NCI-H748 treated with DMSO at 0.1 percent for 48 hours (cell line): ENCODE results near the gene PHF13.

ENCODE experiments used
- DNase-seq: peaks from one replicate; lab custom pipeline; 2025; lab: John Stamatoyannopoulos, UW

PHF13 gene

DNA sequence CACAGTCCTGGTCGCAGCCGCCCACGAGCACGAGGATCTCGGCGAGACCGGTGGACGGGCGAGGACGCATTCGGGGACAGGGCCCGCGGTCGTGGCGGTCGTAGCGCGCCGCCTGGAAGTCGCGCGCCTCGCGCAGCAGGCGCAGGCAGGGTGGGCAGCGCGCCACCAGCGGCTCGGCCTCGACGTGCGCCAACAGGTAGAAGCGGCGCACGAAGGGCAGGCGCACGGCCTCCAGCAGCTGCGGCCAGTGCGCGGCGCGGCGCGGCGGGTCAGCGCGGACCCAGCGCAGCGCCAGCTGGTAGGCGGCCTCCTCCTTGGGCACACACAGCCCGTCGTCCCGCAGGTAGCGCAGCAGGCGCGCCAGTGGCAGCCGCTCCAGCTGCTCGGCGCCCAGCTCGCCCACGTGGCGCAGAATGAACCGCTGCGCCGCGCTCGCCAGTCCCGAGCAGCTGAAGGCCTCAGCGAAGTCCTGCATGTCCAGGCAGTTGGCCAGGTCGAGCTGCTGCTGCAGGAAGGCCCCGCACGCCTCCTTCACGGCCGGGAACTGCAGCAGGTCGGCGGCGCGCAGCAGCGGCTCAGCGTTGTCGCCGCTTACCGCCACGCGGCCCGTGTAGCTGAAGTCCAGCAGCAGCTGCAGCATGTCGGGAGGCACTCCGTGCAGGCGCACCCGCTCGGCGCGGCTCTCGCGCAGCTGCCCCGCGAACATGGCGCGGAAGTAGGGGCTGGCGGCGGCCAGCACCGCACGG is 11.4 kb upstream of the PHF13 start:
- DNase-seq, result no peak

DNA sequence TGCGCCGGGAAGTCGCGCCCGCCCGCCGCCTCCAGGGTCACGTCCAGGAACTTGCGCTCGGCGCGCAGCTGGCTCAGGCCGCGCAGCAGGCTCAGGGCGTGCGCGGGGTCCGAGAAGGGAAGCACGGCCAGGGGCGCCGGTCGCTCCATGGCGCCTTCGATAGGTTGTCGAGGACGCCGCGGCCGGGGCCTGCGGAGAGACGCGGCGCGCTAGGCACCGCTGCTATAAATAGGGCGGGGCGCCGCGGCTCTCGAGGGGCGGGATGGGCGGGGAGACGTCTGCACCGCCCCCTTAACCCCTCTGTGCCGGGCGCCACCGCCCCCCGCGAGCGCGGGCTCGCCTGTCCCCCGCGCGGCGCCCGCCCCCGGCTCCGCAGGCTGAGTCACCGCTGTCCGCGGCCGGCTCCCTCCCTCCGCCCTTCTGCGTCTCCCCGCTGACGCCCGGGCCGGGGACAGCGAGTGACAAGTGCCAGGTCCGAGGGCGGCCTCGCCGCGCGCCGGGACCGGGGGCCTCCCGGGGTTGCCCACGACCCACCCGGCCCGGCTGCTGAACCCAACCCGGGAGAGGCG is 10.8 kb upstream of the PHF13 start, which contains the start of gene KLHL21:
Gene KLHL21, minus strand, starts transcription at position 201 of the 569 bp plus-strand sequence. Its CDS starts 52 bp downstream, at position 149.
- peak; percentile 34 for DNase-seq

DNA sequence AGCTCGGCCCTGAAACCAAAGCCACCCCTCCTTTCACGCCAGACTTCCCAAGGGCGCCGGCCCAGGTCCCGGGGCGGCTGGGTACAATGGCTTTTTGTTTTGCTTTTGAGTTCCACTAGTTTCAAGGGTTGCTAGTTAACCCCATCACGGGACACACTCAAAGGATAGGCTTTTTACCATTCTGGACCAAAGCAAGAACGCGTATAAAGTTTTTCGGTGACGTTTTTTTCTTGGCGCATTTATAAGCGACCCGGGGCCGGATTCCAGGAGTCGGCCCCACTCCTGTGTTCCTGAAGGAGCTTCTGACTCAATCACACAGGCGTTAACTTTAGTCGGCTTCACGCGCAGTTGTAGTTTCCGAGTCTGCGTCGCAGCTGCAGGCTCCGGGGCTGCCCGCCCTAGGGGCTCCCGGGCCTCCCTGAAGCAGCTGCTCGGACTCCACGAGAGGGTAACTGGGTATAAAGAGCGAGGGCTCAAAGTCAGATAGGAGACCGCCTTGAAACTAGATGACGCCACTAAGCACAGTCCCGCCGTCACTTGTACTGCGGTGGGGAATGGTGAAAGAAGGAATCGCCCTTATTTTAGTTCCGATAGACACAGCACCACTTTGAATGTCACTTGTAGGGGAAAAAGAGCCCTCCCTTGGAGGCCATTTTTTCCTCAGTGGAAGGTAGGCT is 10.2 kb upstream of the PHF13 start:
- no peak for DNase-seq

DNA sequence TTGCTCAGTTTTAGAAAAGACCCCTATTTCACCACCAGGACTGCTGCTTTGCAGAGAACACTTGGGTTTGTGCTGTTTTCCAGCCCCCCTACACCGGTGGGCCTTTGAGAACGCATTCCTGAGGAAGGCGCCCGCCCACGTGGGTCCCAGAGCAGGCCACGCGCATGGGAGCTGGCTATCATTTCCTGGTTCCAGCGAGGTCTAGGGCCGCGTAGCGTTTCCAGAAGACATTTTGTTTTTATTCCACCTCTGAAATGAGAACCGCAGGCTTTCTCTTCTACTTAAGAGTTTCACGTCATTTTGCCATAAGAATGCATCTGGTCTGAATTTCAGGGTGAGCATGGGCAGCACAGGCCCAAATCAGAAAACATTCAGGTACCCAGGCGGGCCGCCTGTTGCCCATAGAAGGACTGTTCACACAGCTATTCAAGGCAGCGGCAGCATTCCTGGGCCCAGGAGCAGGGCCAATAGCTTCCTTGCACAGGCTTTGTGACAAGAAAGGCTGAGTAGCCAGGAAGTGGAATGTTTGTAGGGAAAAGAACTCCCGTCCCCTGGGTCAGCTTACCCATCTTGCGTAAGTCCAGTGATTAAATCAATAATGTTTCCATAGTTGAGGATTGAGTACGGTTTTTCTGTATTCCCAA is 9.5 kb upstream of the PHF13 start:
- DNase-seq, result no peak

DNA sequence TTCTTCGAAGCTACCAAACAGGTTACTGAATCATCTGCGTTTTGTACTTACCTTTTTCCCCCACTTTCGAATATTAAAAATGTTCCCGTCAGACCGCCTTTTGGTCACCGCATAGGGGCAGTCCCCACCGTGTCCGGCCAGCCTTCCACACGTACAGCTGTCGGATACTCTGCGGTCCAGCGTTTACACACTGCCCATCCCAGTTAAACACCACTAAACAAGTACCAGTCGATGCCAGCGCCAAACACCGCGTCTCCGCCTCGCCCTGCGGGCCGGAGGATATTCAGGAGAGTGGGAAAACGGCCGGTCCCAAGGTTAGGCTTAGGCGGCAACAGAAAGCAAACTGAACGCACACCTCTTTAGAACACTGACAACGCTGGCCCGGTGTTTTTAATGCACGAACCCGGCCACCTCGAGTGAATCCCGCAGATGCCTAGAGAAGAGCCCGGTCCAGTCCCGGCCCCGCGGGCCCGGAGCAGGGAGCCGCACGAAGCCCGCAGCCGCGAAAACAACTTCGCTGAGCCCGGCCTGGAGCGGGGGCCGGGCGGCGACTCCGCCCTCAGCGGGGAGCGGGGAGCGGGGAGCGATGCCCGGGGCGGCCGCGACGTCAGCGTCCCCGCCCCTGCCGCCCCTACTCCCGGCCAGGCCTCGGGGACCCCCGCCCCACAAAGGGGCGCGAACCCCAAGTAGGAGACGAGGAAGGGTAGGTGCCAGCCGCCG is 730 bp upstream of the PHF13 start:
- DNase-seq, result peak; percentile 4

DNA sequence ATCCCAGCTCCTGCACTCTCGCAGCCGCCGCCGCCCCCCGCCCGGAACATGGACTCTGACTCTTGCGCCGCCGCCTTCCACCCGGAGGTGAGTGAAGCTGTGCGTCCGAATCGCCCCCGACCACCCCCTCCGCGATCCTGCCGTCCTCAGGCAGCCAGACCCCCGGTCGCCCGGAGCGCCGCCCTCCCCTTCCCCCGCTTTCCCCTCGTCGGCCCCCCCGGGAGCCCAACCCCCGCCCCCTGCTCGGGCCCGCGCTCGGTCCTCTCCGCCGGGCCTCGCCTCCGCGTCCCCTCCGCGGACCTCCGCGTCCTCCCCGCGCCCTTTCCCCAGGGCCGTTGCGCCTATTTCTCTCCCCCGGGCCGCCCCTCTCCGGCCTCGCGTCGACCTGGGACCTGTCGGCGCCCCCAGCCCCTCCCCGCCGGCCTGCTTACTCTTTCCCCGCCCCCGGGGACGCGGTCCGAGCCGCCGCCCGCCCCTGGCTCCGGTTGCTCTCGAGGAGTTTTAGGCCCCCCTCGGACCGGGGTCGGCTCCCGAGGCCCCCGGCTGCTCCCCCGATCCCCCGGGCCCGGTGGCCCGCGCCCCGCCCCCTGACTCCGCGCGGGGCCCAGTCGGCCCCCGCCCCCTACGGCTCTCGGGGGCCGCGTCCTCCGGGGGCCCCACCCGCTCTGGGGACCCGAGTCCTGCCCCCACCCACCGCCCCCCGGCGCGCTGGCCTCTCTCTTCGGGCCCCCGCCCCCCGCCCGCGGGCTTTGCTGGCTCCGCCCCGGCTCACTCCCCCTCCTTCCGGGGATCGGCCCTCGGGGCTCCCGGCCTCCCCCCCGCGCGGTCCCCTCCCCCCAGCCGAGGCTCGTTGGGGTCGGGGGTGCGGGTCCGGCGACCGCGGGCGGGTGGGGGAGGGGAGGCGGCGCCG is 743 bp downstream of the PHF13 start:
- DNase-seq, result no peak

DNA sequence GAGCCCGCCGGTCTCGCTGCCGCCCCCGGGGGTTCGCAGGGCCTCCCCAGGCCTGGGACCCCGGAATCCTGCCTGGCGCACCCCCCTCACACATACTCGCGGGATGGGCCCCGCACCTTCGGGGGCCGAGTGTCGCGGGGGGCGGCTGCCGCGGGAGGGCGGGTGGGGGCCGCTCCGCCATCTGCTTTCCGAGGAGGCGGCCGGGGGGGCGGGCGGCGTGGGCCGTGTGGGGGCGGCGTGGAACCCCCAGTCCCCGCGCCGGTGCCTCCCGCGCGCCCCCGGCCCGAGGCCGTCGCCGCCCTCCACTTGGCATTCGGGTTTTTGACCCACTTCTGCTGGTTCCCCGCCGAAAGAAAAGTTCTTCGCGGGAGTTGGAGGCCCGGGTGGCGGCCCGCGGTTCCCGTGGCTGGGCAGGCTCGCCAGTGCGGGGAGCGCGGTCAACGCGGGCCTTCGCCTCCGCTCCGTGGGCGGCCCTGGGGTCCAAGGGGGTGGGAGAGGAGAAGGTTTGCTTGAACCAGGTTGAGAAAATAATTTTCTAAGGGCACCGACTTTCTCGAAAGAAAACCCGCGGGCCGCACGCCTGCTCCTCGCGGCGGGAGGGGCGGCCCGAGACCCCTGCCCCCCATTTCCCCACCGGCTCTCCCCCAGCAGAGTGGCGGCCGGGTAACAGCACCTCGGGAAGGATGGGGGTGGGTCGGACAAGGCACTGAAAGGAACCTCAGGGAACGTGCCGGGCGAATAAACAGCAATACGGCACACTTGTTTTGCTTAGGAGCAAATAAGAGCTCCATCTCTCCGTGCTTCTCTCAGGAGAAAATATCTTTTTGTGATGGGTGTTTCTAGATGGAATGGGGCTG is 1.6 kb downstream of the PHF13 start:
- no peak for DNase-seq

DNA sequence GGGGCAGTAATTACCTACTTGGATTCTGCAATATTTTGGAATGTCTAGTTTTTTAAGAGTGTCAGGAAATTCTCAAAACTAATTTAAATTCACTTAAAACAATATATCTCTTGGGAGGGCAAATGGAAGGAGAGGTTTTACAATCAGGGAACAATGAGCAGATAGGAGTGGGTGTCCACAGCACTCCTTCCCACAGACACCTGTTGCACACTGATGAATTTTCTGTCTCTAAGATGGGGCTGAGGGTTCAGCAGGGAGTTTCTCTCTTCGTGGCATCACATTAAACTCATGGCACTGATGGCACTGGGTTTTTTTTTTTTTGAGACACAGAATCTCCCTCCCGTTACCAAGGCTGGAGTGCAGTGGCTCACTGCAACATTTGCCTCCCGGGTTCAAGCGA is 5.5 kb downstream of the PHF13 start:
- no peak for DNase-seq

DNA sequence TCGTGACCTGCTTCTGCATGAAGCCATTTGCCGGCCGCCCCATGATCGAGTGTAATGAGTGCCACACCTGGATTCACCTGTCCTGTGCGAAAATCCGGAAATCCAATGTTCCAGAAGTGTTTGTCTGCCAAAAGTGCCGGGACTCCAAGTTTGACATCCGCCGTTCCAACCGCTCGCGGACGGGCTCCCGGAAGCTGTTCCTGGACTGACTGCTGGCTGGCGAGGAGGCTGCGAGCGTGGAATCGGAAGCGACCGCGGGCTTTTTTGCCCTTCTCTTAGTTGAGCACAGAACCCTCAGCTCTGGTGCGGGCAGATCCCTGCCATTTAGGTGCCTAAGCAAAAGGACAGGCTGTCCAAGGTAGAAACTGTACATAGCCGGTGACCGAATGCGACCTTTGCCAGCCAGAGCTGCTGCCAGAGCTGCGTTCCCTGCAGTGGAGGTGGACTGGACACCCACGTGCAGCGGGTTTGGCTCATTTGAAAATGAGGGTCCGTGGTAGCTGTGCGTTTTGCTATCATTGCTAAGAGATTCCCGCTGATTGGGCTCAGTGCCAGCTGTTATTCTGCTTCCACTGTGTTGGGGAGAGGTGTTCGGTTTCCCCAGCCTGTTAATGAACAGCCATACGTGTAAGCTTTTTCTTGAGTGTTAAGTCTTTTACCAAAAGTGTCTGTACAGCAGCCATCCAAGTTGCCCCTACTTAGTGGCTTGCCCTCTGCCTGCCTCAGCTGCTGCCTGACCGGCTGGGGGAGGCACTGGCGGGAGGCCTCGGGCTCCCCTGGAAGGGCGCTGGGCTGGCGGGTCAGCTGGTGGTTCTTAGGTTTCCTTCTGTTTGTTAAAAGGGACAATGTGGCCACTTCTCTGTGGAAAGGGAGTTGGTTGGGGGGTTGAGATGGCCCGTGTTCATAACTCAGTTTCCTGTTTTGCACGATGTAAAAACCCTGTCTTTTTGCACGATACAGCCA is 8.2 kb downstream of the PHF13 start:
- no peak for DNase-seq

DNA sequence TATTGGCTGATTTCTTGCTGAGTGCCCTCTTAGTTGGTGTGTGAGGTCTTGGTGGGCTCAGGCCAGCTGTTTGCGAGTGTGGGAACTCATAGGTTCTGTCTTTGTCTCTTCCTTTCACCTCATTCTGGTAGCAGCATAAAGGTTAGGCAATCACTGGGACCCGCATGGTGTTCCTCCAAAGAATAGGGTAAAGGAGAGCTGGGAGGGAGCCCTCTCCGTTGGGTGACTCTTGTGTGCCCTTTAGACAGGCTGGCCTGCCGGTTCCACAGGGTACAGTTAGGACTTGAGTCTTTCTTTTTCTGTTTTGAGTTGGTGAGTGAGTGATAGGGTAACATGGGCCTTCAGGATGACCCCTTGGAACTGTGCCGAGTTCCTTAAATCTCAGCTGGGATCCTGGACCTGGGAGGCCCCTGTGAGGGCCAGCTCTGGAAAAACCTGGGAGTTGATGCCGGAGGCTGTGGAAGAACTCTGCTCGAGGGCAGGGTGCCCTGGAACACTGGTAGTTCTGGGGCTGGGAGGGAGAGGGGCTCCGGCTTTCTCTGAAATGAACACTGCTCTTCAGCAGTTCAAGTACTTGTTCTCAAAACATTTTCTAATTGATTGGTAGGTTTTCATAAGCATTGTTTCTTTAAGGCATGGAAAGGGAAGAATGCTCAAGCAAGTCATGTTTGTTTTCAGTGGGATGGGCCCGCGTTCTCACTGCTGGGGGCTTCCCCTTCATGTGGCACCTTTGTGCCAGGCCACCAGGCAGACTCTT is 9.0 kb downstream of the PHF13 start:
- DNase-seq, result no peak

DNA sequence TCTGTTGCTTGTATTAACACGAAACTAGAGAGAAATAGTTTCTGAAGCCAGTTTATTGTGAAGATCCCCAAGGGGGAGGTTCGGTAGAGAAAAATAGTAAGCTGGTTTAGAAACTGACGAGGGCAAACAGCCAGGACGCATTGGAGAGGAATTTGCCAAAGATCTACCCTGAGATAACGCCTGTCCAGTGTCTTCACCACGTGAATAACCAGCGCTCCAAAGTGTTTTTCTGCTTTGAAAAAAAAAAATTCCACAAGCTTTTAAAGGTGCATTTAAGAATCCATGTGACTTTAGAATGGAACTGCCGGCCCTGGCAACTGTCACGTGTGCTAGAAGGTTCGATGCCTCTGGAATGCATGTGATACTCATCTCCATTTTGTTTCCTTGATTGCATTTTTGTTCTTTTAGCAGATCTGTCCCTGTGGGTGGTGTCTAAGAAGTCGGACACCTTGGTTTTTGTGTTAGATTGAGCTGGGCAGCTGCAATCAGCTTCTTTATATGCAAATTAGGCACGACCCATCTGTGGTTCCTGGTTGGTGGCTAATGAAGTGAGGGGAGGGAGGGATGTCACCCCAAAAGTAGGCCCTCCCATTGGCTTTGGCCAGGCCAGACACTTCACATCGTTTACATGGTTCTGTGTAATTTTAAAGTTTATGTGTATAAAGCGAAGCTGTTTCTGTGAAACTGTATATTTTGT is 9.9 kb downstream of the PHF13 start:
- DNase-seq, result no peak

DNA sequence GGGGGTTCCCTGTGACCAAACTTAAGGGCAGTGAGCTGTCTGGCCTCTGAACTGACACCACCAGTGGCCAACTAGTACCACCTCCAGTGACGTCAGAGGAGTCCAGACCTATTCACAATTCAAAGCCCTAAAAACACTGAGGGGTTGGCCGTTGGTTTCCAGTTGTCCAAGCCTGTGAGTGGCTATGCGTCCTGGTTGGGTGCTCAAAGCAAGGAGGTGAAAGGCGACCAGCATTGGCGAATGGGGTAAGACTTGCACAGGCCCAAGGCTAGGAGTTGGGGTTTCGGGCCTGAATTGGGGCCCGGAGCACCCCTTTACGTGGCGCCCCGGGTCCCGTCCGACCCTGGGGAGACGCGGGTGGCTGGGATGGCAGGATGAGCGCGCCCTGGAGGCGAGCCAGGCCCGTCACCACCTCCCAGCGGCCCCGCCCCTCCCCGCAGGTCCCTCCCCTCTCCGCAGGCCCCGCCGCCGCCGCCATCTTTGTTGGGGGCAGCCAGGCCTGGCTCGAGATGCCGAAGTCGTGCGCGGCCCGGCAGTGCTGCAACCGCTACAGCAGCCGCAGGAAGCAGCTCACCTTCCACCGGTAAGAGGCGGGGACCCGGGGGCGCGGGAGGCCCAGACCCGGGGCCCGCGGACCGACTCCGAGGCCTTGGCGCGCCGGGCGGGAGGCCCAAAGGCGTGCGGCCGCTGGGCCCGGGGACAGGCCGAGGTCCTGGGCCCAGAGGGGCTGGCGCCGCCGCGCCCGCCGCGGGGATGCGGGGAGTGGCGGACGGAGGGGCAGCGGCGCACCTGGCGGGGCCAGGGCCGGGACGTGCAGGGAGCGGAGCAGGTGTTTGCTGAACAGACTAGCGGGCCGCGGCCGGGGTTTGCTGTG is 11.4 kb downstream of the PHF13 start, which contains the start of gene THAP3:
Gene THAP3, plus strand, starts transcription at position 159 of the 874 bp plus-strand sequence. Its CDS starts 351 bp downstream, at position 510.
- peak; percentile 30 for DNase-seq

DNA sequence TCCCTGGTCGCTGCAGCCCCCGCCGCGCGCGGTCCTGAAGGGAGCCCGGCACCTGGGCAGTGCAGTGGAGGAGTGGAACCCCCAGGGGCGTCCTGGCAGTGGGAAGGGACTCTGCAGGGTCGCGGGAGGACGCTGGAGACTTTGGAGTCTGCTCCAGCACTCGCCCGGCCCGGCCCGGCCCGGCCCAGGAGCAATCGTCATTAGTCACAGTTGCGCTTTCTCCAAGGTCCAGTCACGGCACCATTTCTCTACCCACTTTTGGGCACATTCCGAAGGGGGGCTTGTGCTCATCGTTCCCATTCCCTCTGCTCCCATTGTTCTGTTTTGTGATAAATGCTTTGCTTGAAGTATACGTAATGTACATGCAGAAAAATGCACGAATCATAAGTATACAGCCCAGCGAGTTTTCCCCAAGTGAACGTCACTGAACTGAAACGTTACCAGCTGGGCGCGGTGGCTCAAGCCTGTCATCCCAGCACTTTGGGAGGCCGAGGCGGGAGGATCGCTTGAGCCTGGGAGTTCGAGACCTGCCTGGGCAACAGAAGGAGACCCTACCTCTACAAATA is 12.1 kb downstream of the PHF13 start:
- DNase-seq, result no peak

DNA sequence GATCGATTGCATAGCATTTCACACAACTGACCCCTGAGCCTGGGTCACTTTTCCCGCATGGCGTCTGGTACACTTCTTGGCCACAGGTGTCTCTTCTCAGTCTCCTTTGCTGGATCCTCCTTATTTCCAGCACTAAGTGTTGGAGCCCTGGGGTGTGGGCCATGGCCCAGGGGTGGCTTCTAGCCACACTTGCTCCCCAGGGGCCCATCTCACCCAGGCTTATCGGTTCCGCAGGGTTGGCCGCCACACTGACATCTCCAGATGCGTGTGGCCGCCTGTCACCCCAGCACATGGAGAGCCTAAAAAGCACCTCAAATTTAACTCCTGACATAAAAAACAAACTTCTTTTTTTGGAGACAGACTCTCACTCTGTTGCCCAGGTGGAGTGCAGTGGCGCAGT is 13.5 kb downstream of the PHF13 start:
- DNase-seq, result no peak

DNA sequence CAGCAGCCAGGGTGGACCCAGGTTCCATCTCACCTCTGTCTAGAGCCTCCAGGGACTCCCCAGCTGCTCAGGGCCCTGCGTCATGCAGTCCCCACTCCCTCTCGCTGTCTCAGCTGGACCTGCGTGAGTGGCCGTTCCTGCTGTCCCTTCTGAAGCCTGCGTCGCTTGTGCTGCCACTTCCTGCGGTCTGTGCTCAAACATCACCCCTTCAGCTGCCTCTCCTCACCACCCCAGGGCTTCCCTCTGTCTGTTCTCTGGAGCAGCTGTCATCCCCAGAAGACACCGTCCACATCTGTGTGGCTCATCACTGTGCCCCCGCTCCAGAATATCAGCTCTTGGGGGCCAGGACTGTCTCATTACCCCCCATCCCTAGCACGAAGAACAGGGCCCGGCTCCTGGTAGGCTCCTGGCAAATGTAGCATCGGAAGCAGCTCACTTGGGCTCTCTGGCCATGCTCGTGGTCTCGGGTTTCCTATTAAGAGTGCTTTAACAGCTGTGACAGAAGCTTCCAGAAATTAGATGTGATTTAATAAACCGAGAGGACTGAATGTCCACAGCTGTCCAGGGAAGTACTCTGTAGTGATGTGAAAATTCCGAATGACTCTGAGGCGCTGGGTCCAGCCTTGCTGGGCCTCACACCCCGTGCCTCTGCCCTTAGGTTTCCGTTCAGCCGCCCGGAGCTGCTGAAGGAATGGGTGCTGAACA is 14.5 kb downstream of the PHF13 start:
- DNase-seq, result no peak
